IPS-11a (cell line): ENCODE measurements around the gene KLK12.

ENCODE experiments used
- H3K4me3 ChIP-seq: one replicate; pipeline ENCODE4 v1.5.1; 2013; ENCODE audit warnings: low read depth, low read length, control low read depth

The KLK12 gene

DNA sequence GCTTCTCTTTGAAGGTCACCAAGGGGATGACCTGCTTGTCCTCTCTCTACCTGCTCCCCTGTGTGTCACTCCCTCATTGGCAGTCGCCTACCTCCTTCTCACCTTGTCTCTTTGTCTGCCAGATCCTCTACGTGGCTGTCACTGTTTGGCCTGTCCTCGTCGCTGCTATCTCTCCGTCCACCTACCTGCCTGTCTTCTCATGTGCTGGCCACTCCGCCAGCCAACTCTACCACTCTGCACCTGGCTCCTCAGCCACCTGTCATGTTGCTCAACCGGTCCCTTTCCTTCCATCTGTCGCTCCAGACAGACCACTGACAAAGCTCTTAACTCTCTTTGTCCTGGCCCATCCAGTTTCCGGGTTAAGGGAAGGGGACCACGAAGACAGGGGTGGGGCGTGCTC is at the start of gene KLK12:
KLK12 (minus strand) TSS at position 299 of the 400 bp plus-strand sequence. CDS start 381 bp downstream, outside the sequence.
- H3K4me3 ChIP-seq: no peak within 1 kb of the TSS

DNA sequence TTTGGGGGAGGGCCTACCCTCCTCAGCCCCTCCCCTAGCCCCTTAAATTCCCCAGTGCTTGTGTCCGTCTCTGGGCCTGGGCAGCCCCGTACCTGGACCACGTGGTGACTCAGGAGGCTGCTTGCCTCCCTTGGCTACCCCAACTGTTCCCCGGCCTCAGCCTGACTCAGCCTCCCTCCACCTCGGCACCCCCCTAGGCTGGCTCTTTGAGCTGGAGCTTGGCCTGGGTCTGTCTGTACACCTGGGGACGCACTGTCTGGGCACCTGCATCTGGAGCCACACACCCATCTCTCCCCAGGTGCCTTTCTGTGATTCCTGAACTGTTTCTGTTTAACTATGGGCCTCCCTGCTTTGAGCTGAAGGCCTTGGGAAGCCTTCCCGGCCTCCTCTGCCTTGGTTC is 49.7 kb upstream of the KLK12 start:
- no peak overlapping the region for H3K4me3 ChIP-seq

- no peak overlapping the region for H3K4me3 ChIP-seq
These were observed 49.0 kb upstream of the KLK12 start for GRCh38 chr19:51083783-51084182.

DNA sequence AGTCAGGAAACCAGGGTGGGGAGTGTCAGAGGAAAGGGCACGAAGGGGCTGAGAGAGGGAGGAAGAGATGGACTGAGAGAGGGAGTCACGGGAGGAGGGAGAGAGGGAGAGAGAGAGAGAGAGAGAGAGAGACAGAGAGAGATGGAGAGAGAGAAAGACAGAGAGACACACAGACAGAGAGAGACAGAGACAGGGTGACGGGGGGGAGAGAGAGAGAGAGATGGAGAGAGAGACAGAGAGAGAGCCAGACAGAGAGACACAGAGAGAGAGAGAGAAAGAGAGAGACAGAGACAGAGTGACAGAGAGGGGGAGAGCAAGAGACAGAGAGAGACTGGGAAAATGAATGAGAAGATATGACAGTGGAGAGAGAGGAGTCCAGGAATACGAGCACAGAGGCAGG is 48.4 kb upstream of the KLK12 start:
- no peak overlapping the region for H3K4me3 ChIP-seq

GRCh38 chr19:51082611-51083010 is 47.8 kb upstream of the KLK12 start, which contains the start of gene KLK14:
TSS of gene KLK14 (minus strand) at chr19:51082887. CDS start at chr19:51082614, 273 bp downstream.
- no peak within 1 kb of the TSS for H3K4me3 ChIP-seq

GRCh38 chr19:51081476-51081875 is 46.7 kb upstream of the KLK12 start:
- H3K4me3 ChIP-seq: no peak overlapping the region

GRCh38 chr19:51079481-51080110 is 44.8 kb upstream of the KLK12 start:
- no peak overlapping the region for H3K4me3 ChIP-seq

GRCh38 chr19:51078731-51079130 is 43.9 kb upstream of the KLK12 start:
- H3K4me3 ChIP-seq: no peak overlapping the region

- H3K4me3 ChIP-seq: no peak overlapping the region
These were observed 43.3 kb upstream of the KLK12 start for GRCh38 chr19:51078104-51078503.

- no peak overlapping the region for H3K4me3 ChIP-seq
These were observed 41.9 kb upstream of the KLK12 start for GRCh38 chr19:51076631-51077213.

- no peak overlapping the region for H3K4me3 ChIP-seq
These were observed 41.2 kb upstream of the KLK12 start for GRCh38 chr19:51075998-51076397.

- no peak overlapping the region for H3K4me3 ChIP-seq
These were observed 36.2 kb upstream of the KLK12 start for GRCh38 chr19:51071095-51071405.

DNA sequence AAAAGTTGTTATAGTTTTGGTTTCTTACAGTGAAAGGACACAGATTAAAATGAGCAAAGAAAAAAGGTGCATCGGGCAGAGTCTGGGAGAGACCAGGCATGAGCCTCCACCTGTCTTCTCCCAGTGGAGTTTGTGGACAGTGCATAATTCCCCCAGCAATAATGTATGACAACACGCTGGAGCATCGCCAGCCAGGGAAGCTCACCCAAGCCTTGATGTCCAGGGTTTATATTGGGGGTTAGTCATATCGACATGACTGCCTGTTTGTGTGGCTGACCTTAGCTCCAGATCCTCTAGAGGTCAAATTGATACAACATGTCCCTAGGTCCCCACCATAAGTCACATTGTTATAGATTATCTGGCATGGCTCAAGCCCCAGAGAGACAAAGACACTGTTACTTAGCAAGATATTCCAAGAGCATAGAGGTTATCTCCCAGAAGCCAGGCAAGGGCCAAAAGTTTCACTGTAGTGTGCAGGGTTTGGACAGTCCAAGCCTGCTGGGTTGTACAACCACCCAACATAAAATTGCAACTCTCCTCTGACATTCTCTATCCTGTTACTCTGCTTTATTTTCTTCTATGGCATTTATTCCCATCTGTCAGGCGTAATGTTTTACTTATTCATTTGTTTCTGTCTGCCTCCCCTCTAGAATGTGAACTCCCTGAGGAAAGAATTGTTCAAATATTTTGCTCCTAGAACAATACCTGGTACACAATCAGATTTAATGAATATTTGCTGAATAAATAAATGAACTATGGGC is 35.7 kb upstream of the KLK12 start:
- H3K4me3 ChIP-seq: no peak overlapping the region

- H3K4me3 ChIP-seq: no peak overlapping the region
These were observed 31.8 kb upstream of the KLK12 start for GRCh38 chr19:51066393-51067186.

- H3K4me3 ChIP-seq: peak overlapping the region; percentile 47
These were observed 30.6 kb upstream of the KLK12 start for GRCh38 chr19:51065221-51065960.

- H3K4me3 ChIP-seq: peak within 1 kb of the TSS; percentile 47
These were observed 29.9 kb upstream of the KLK12 start, which contains the start of gene KLK13 for GRCh38 chr19:51064534-51065220. TSS of gene KLK13 (minus strand) at chr19:51065092. CDS start at chr19:51065067, 25 bp downstream.

DNA sequence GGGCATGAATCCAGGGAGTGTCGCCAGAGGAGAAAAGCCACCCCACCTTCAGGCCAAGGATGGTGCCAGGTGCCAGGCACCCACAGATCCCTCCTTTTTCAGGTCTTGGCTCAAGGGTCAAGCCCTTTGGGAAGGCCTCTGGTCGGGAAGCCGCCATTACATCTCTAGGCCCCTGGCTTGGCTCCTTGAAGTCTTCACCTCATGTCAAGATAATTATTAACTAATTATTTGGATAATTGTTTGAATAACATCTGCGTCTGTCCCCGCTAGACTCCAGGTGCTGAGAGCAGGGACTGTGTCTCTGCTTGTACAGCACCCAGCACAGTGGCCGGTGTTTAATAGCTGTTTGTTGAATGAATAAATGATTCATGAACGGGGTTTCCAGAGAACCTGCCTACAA is 28.9 kb upstream of the KLK12 start:
- no peak overlapping the region for H3K4me3 ChIP-seq

DNA sequence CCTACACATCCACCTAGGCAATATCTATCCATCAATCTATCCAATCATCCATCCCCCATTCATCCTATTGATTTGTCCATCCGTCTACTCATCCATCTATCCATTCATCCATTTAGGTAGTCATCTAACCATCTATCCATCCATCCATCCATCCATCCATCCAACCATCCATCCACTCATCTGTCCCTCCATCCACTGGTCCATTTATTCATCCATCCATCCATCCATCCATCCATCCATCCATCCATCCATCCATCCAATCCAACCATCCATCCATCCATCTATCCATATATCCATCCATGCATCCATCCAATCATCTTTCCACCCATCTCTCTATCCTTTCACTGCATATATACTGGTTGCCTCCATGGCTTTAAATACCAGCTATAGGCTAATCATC is 26.2 kb upstream of the KLK12 start:
- no peak overlapping the region for H3K4me3 ChIP-seq

- no peak overlapping the region for H3K4me3 ChIP-seq
These were observed 25.5 kb upstream of the KLK12 start for GRCh38 chr19:51060336-51060735.

- H3K4me3 ChIP-seq: no peak overlapping the region
These were observed 24.9 kb upstream of the KLK12 start for GRCh38 chr19:51059715-51060114.
